H9 (cell line): ENCODE measurements around the gene TNFRSF1B. TPM values are rescaled to one million over a fixed set of nuclear protein-coding genes. Genes with fewer than 3 reads are reported as not detected.

ENCODE experiments used
- DNase-seq: peaks from one replicate; pipeline ENCODE4 v3.0.0-alpha.2; 2017
- H2AFZ ChIP-seq: one replicate; pipeline ENCODE4 v1.6.1; 2013; ENCODE audit warnings: mild to moderate bottlenecking, low read length, control low read depth, moderate library complexity
- H2AK5ac ChIP-seq: 2 replicates; pipeline ENCODE4 v1.6.1; 2013; ENCODE audit warnings: low read length, control low read depth, mixed read lengths; ENCODE audit not compliant: insufficient read length
- H2BK120ac ChIP-seq: one replicate; pipeline ENCODE4 v1.6.1; 2013; ENCODE audit warnings: low read depth, mild to moderate bottlenecking, low read length, control low read depth, inconsistent platforms; ENCODE audit not compliant: poor library complexity, severe bottlenecking
- H2BK12ac ChIP-seq: 2 replicates; pipeline ENCODE4 v1.6.1; 2013; ENCODE audit warnings: low read length, control low read depth, mixed read lengths, low read depth; ENCODE audit not compliant: insufficient read length
- H2BK15ac ChIP-seq: 2 replicates; pipeline ENCODE4 v1.6.1; 2013; ENCODE audit warnings: low read depth, low read length, control low read depth
- H2BK20ac ChIP-seq: one replicate; pipeline ENCODE4 v1.6.1; 2013; ENCODE audit warnings: low read depth, mild to moderate bottlenecking, low read length, control low read depth, inconsistent platforms; ENCODE audit not compliant: poor library complexity, severe bottlenecking
- H2BK5ac ChIP-seq: 2 replicates; pipeline ENCODE4 v1.6.1; 2013; ENCODE audit warnings: low read length, control low read depth, mixed read lengths; ENCODE audit not compliant: insufficient read length
- H3K14ac ChIP-seq: 2 replicates; pipeline ENCODE4 v1.6.1; 2013; ENCODE audit warnings: low read length, control low read depth; ENCODE audit not compliant: insufficient read depth
- H3K18ac ChIP-seq: 2 replicates; pipeline ENCODE4 v1.6.1; 2013; ENCODE audit warnings: low read depth, mild to moderate bottlenecking, mixed read lengths, low read length, control low read depth; ENCODE audit not compliant: insufficient read length
- H3K23ac ChIP-seq: 2 replicates; pipeline ENCODE4 v1.6.1; 2013; ENCODE audit warnings: low read length, control low read depth, mixed read lengths, low read depth; ENCODE audit not compliant: insufficient read length
- H3K23me2 ChIP-seq: 2 replicates; pipeline ENCODE4 v1.6.1; 2013; ENCODE audit warnings: low read depth, mild to moderate bottlenecking, mixed read lengths, low read length, control low read depth; ENCODE audit not compliant: insufficient read length, poor library complexity, severe bottlenecking
- H3K27ac ChIP-seq: 2 replicates; pipeline ENCODE4 v1.5.1; 2013; ENCODE audit warnings: low read length, control low read depth, mixed read lengths, low read depth; ENCODE audit not compliant: insufficient read length
- H3K27me3 ChIP-seq: 2 replicates; pipeline ENCODE4 v1.6.1; 2013; ENCODE audit warnings: low read length, control low read depth, inconsistent platforms; ENCODE audit not compliant: insufficient read depth
- H3K4ac ChIP-seq: 2 replicates; pipeline ENCODE4 v1.6.1; 2013; ENCODE audit warnings: low read depth, mild to moderate bottlenecking, control low read depth, inconsistent platforms, low read length, moderate library complexity
- H3K4me1 ChIP-seq: 2 replicates; pipeline ENCODE4 v1.6.1; 2013; ENCODE audit warnings: low read length, control low read depth, inconsistent platforms; ENCODE audit not compliant: insufficient read depth
- H3K4me2 ChIP-seq: 2 replicates; pipeline ENCODE4 v1.6.1; 2013; ENCODE audit warnings: low read length, control low read depth, mixed read lengths; ENCODE audit not compliant: insufficient read length, insufficient read depth
- H3K56ac ChIP-seq: 2 replicates; pipeline ENCODE4 v1.6.1; 2013; ENCODE audit warnings: low read depth, mild to moderate bottlenecking, mixed read lengths, low read length, control low read depth; ENCODE audit not compliant: insufficient read length
- H3K79me1 ChIP-seq: 2 replicates; pipeline ENCODE4 v1.6.1; 2013; ENCODE audit warnings: low read depth, mild to moderate bottlenecking, moderate library complexity, low read length, control low read depth, inconsistent platforms; ENCODE audit not compliant: insufficient read depth, poor library complexity, severe bottlenecking
- H3K79me2 ChIP-seq: 2 replicates; pipeline ENCODE4 v1.6.1; 2013; ENCODE audit warnings: low read length, control low read depth, inconsistent platforms; ENCODE audit not compliant: insufficient read depth
- H3K9ac ChIP-seq: 2 replicates; pipeline ENCODE4 v1.6.1; 2013; ENCODE audit warnings: low read length, control low read depth, mixed read lengths; ENCODE audit not compliant: insufficient read length; ENCODE audit errors: extremely low read depth
- H3K9me3 ChIP-seq: one replicate; pipeline ENCODE4 v1.6.1; 2013; ENCODE audit warnings: low read depth, low read length, inconsistent platforms; ENCODE audit not compliant: control insufficient read depth
- H3T11ph ChIP-seq: one replicate; pipeline ENCODE4 v1.6.1; 2013; ENCODE audit warnings: mild to moderate bottlenecking, low read length, control low read depth, inconsistent platforms
- H4K20me1 ChIP-seq: one replicate; pipeline ENCODE4 v1.6.1; 2013; ENCODE audit not compliant: control insufficient read depth, insufficient read length, insufficient read depth
- H4K5ac ChIP-seq: 2 replicates; pipeline ENCODE4 v1.6.1; 2013; ENCODE audit warnings: low read depth, mild to moderate bottlenecking, mixed read lengths, low read length, control low read depth; ENCODE audit not compliant: insufficient read length
- H4K8ac ChIP-seq: replicated peaks from 2 replicates; pipeline ENCODE4 v1.6.1; 2013; ENCODE audit warnings: low read length, control low read depth, mixed read lengths, low read depth; ENCODE audit not compliant: insufficient read length
- H4K91ac ChIP-seq: 2 replicates; pipeline ENCODE4 v1.6.1; 2013; ENCODE audit warnings: low read depth, mild to moderate bottlenecking, moderate library complexity, mixed read lengths, low read length, control low read depth; ENCODE audit not compliant: insufficient read length
- H3K27ac Mint-ChIP-seq, 3 experiments: 2 replicates in 2 of 3; 3 replicates in 1 of 3; pipeline ENCODE4 v1.8.0; 2020 to 2021; ENCODE audit warnings: mixed read lengths in 3 of 3, mild to moderate bottlenecking in 1 of 3, moderate library complexity in 1 of 3
- H3K27me3 Mint-ChIP-seq: 2 replicates; pipeline ENCODE4 v1.8.0; 2021; ENCODE audit warnings: low read depth, mild to moderate bottlenecking, moderate library complexity, mixed read lengths
- H3K36me3 Mint-ChIP-seq, 3 experiments: 2 replicates in 2 of 3; 3 replicates in 1 of 3; pipeline ENCODE4 v1.8.0; 2020 to 2021; ENCODE audit warnings: low read depth in 3 of 3, mixed read lengths in 3 of 3; ENCODE audit not compliant: insufficient read depth in 1 of 3
- H3K4me1 Mint-ChIP-seq, 2 experiments: 2 replicates each; pipeline ENCODE4 v1.8.0; 2020; ENCODE audit warnings: mixed read lengths in 2 of 2
- H3K4me3 Mint-ChIP-seq, 2 experiments: 2 replicates in 1 of 2; 3 replicates in 1 of 2; pipeline ENCODE4 v1.8.0; 2020 to 2021; ENCODE audit warnings: mild to moderate bottlenecking in 2 of 2, mixed read lengths in 2 of 2, moderate library complexity in 1 of 2
- H3K9me3 Mint-ChIP-seq, 2 experiments: 2 replicates in 1 of 2; 3 replicates in 1 of 2; pipeline ENCODE4 v1.8.0; 2020; ENCODE audit warnings: mild to moderate bottlenecking in 2 of 2, mixed read lengths in 2 of 2, moderate library complexity in 1 of 2
- CTCF ChIP-seq: fragments of 200-600 bp; sonication (generic); conservative IDR thresholded peaks from 3 replicates; pipeline ENCODE4 v1.8.0; 2021; ENCODE audit warnings: antibody characterized with exemption, mild to moderate bottlenecking
- WGBS: extraction: QIAGEN DNeasy Blood & Tissue Kit; methylation state at CpG from one replicate; pipeline ENCODE4 v1.1.7; 2013; ENCODE audit warnings: missing lambda C conversion rate, low lambda C conversion rate, mixed read lengths; ENCODE audit not compliant: insufficient read length; ENCODE audit errors: extremely low coverage; 5-methylcytosine and 5-hydroxymethylcytosine counted together
- total RNA-seq: library from RNA; stranded (reverse); gene quantifications from 2 replicates; pipeline ENCODE4 v1.2.1, GENCODE V29; 2021

TNFRSF1B gene
- total RNA-seq, 1 experiment from 2014 or later, result 0.57 TPM

GRCh38 chr1:12147201-12147701 is 19.5 kb upstream of the TNFRSF1B start:
- Histone ChIP-seq H3K79me1 (no peaks in the 10 kb centered on the region), H2AFZ (no peak overlapping the region), H2BK15ac (no peak overlapping the region), H3K56ac (no peak overlapping the region), H2BK120ac (no peak overlapping the region), H4K91ac (no peak overlapping the region), H3K4me2 (no peak overlapping the region), H2BK5ac (no peak overlapping the region), H3K23ac (no peak overlapping the region), H3K23me2 (no peaks in the 10 kb centered on the region), H4K5ac (no peak overlapping the region), H4K20me1 (no peaks in the 10 kb centered on the region), H3K79me2 (no peaks in the 10 kb centered on the region), H3K18ac (no peak overlapping the region), H3K4me1 (no peaks in the 10 kb centered on the region), H3T11ph (no peak overlapping the region), H2AK5ac (no peak overlapping the region), H3K14ac (no peak overlapping the region), H3K4ac (no peak overlapping the region), H2BK20ac (no peak overlapping the region), H3K27ac (no peak overlapping the region), H4K8ac (no peak overlapping the region), H3K27me3 (no peaks in the 10 kb centered on the region), H3K9me3 (no peaks in the 10 kb centered on the region), H3K9ac (no peak overlapping the region), H2BK12ac (no peak overlapping the region)
- Mint-ChIP-seq H3K27ac (peak overlapping the region in 1 of 3 experiments; percentile 35; a peak in 2 of 7 replicates), H3K4me3 (no peak overlapping the region), H3K9me3 (no peaks in the 10 kb centered on the region; a peak in 1 of 5 replicates), H3K27me3 (peaks cover 9% of the 10 kb centered on the region), H3K36me3 (no peaks in the 10 kb centered on the region), H3K4me1 (peaks cover 9 to 10% of the 10 kb centered on the region in 2 experiments)
- no peak for TF ChIP-seq CTCF
- no CpG with 5 or more reads among the region's 8 CpGs for WGBS
- no peak for DNase-seq
